ENCODE results near the gene RIPPLY3.

DNA sequence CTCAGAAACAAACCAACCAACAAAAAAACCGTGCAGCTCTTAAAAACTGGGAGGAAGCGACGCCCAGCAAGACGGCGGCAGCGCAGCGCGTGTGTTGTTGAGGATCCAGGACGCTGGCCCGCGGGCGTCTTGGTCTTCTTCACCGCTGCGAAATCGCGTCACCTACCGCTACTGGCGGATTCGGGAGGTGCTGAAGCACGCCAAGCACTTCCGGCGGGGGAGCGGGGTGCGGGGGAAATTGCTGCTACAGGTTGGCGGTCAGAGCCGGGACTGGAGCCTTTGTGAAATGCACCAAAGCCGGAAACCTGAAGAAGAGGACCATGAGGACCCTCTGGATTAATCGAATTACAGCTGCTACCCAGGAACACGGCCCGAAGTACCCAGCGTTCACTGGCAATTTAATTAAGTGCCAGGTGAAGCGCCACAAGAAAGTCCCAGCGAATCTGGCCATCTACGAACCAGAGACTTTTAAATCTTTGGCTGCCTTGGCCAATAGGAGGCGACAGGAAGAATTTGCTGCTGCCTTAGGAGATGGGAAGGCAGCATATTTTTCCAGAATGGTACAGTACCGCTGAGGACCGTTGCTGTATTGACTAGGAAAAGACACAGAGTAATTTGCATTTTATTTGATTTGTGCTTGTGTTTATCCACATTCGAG is 11.9 kb upstream of the RIPPLY3 start:
- no peak for TF ChIP-seq FOXA1 (IDR thresholded peaks at IDR 0.05)
- TF ChIP-seq, protein P1, sequence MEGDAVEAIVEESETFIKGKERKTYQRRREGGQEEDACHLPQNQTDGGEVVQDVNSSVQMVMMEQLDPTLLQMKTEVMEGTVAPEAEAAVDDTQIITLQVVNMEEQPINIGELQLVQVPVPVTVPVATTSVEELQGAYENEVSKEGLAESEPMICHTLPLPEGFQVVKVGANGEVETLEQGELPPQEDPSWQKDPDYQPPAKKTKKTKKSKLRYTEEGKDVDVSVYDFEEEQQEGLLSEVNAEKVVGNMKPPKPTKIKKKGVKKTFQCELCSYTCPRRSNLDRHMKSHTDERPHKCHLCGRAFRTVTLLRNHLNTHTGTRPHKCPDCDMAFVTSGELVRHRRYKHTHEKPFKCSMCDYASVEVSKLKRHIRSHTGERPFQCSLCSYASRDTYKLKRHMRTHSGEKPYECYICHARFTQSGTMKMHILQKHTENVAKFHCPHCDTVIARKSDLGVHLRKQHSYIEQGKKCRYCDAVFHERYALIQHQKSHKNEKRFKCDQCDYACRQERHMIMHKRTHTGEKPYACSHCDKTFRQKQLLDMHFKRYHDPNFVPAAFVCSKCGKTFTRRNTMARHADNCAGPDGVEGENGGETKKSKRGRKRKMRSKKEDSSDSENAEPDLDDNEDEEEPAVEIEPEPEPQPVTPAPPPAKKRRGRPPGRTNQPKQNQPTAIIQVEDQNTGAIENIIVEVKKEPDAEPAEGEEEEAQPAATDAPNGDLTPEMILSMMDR (IDR thresholded peaks at IDR 0.05; ENCODE audit: low read depth, low read length, missing input control), result no peak
- no peak for TF ChIP-seq GABPA (IDR thresholded peaks at IDR 0.05 in 1 of 2, conservative IDR thresholded peaks at IDR 0.05 in 1 of 2)
- TF ChIP-seq RXRA (IDR thresholded peaks at IDR 0.05), result no peak
- TF ChIP-seq, protein P2, sequence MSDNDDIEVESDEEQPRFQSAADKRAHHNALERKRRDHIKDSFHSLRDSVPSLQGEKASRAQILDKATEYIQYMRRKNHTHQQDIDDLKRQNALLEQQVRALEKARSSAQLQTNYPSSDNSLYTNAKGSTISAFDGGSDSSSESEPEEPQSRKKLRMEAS (IDR thresholded peaks at IDR 0.05), result no peak
- no peak for TF ChIP-seq REST (IDR thresholded peaks at IDR 0.05)
- no peak for TF ChIP-seq FOXA2 (IDR thresholded peaks at IDR 0.05)
- no peak for TF ChIP-seq EGR1 (IDR thresholded peaks at IDR 0.05; ENCODE audit: low read depth in 2 of 2)
